Measurements from ENCODE around the gene PPM1H.

PPM1H gene

GRCh38 chr12:62701492-62701891 is 233.5 kb downstream of the PPM1H start:
- no peak for ATAC-seq

- ATAC-seq: no peak
Measured at GRCh38 chr12:62700091-62700880, 234.7 kb downstream of the PPM1H start.

- no peak for ATAC-seq
Measured at GRCh38 chr12:62698701-62699101, 236.2 kb downstream of the PPM1H start.

- ATAC-seq: no peak
Measured at GRCh38 chr12:62697893-62698292, 237.1 kb downstream of the PPM1H start.

GRCh38 chr12:62695696-62696095 is 239.3 kb downstream of the PPM1H start:
- no peak for ATAC-seq

GRCh38 chr12:62694632-62695031 is 240.3 kb downstream of the PPM1H start:
- ATAC-seq: no peak

GRCh38 chr12:62694116-62694515 is 240.8 kb downstream of the PPM1H start:
- ATAC-seq: no peak

GRCh38 chr12:62693376-62694050 is 241.4 kb downstream of the PPM1H start:
- ATAC-seq: no peak

- ATAC-seq: no peak
Measured at GRCh38 chr12:62692884-62693283, 242.1 kb downstream of the PPM1H start.

GRCh38 chr12:62691309-62691708 is 243.6 kb downstream of the PPM1H start:
- no peak for ATAC-seq

GRCh38 chr12:62689042-62689839 is 245.7 kb downstream of the PPM1H start:
- ATAC-seq: no peak

GRCh38 chr12:62686938-62687337 is 248.0 kb downstream of the PPM1H start:
- ATAC-seq: no peak

- no peak for ATAC-seq
Measured at GRCh38 chr12:62684570-62685295, 250.2 kb downstream of the PPM1H start.

GRCh38 chr12:62683776-62684569 is 251.0 kb downstream of the PPM1H start:
- no peak for ATAC-seq

GRCh38 chr12:62681306-62681705 is 253.6 kb downstream of the PPM1H start:
- no peak for ATAC-seq

GRCh38 chr12:62679608-62680007 is 255.3 kb downstream of the PPM1H start:
- no peak for ATAC-seq

- ATAC-seq: no peak
Measured at GRCh38 chr12:62677355-62677754, 257.6 kb downstream of the PPM1H start.

- ATAC-seq: no peak
Measured at GRCh38 chr12:62676521-62677307, 258.2 kb downstream of the PPM1H start.

GRCh38 chr12:62673028-62673815 is 261.7 kb downstream of the PPM1H start:
- ATAC-seq: no peak
